HepG2 (cell line): ENCODE results near the gene FEM1B. TPM values are rescaled to one million over a fixed set of nuclear protein-coding genes. Genes with fewer than 3 reads are reported as not detected.

ENCODE experiments used
- ATAC-seq: fragments of 200-7000 bp; cut with Tn5 transposase; 3 replicates; pipeline ENCODE4 v1.9.1; 2020; ENCODE audit warnings: mild to moderate bottlenecking, moderate library complexity
- BruUV-seq: library from RNA; stranded (reverse); fragments of 400-500 nt; replicated peaks from 2 replicates; lab custom pipeline; 2021; lab: Mats Ljungman, UMichigan
- CTCF ChIA-PET: fragments of 300-600 bp; formaldehyde crosslinking; extraction: SDS; loops from one replicate; lab custom pipeline; 2021; ENCODE audit warnings: low total read pairs, inconsistent platforms, low intra/inter-chr PET ratio; lab: Yijun Ruan, JAX
- POLR2A ChIA-PET: fragments of 350-600 bp; sonication (Branson Sonifier 250); formaldehyde crosslinking; loops from one replicate; lab custom pipeline; 2020; ENCODE audit warnings: antibody characterized with exemption, inconsistent platforms; lab: Yijun Ruan, JAX
- DNase-seq: peaks from one replicate; pipeline ENCODE4 v3.0.0-alpha.2; 2015; ENCODE audit warnings: low spot score
- FAIRE-seq: peaks from 3 replicates; lab custom pipeline; 2011; peaks lifted over from hg19 to GRCh38; lab: Jason Lieb, UNC
- H2AFZ ChIP-seq: one replicate; pipeline ENCODE4 v1.6.1; 2011; ENCODE audit warnings: low read length, inconsistent platforms
- H3K27ac ChIP-seq: fragments of 300-600 bp; 3 replicates; pipeline ENCODE4 v1.8.0; 2011; ENCODE audit warnings: mixed run types, mild to moderate bottlenecking, mixed read lengths, low read length, inconsistent platforms; ENCODE audit not compliant: insufficient read depth; ENCODE audit errors: extremely low read length
- H3K27me3 ChIP-seq, 2 experiments: fragments of 200-600 bp in 1 of 2; 2 replicates in 1 of 2; 3 replicates in 1 of 2; pipeline versions ENCODE4 v1.6.0 to v1.8.0; 2011; ENCODE audit warnings: low read length in 2 of 2, mild to moderate bottlenecking in 2 of 2, moderate library complexity in 2 of 2, inconsistent platforms in 1 of 2; ENCODE audit not compliant: insufficient read depth in 2 of 2, control insufficient read depth in 1 of 2
- H3K36me3 ChIP-seq, 2 experiments: fragments of 200-600 bp in 1 of 2; replicated peaks in 1 of 2; 2 replicates in 1 of 2; 3 replicates in 1 of 2; pipeline versions ENCODE4 v1.5.1 to v1.8.0; 2011; ENCODE audit warnings: low read length in 2 of 2, inconsistent platforms in 1 of 2; ENCODE audit not compliant: insufficient read depth in 2 of 2, control insufficient read depth in 1 of 2
- H3K4me1 ChIP-seq: 2 replicates; pipeline ENCODE4 v1.5.1; 2012; ENCODE audit warnings: low read length, inconsistent platforms; ENCODE audit not compliant: insufficient read depth
- H3K4me2 ChIP-seq: 2 replicates; pipeline ENCODE4 v1.6.0; 2011; ENCODE audit warnings: low read depth, low read length, inconsistent platforms
- H3K4me3 ChIP-seq, 3 experiments: fragments of 200-600 bp in 1 of 3; sonication (generic), shearing (Covaris generic) in 1 of 3; replicated peaks in 1 of 3; 2 replicates each; pipeline ENCODE4 v1.5.1; 2011 to 2016; ENCODE audit warnings: low read length in 3 of 3, inconsistent platforms in 2 of 3, low read depth in 2 of 3, mild to moderate bottlenecking in 2 of 3, control low read depth in 1 of 3, mixed read lengths in 1 of 3; ENCODE audit not compliant: insufficient read depth in 1 of 3
- H3K79me2 ChIP-seq: one replicate; pipeline ENCODE4 v1.6.1; 2011; ENCODE audit warnings: low read length, inconsistent platforms; ENCODE audit not compliant: insufficient read depth
- H3K9ac ChIP-seq: 2 replicates; pipeline ENCODE4 v1.6.0; 2011; ENCODE audit warnings: mild to moderate bottlenecking, low read depth, low read length, inconsistent platforms; ENCODE audit not compliant: insufficient read depth
- H3K9me3 ChIP-seq: 2 replicates; pipeline ENCODE4 v1.5.1; 2012; ENCODE audit warnings: mild to moderate bottlenecking, low read length
- H4K20me1 ChIP-seq: 2 replicates; pipeline ENCODE4 v1.6.0; 2011; ENCODE audit warnings: inconsistent platforms, mild to moderate bottlenecking, low read length, moderate library complexity; ENCODE audit not compliant: insufficient read depth
- ZNF431 ChIP-seq: sonication (generic); formaldehyde crosslinking; IDR thresholded peaks from 2 replicates; pipeline ENCODE4 v1.9.0; 2022; ENCODE audit warnings: missing genetic modification reagents, low read depth, mild to moderate bottlenecking, borderline replicate concordance
- WGBS: methylation state at CpG from one replicate; pipeline ENCODE4 v1.1.6; 2017; ENCODE audit warnings: low lambda C conversion rate; 5-methylcytosine and 5-hydroxymethylcytosine counted together
- in situ Hi-C: cut with HindIII; loops from 2 replicates; pipeline ENCODE4 v1.10.0; 2017; ENCODE audit warnings: low pct_unique_long_range_greater_than_20kb; ENCODE audit not compliant: extremely low pct_ligation_motif_present
- intact Hi-C: fragments of 100-400 bp; cut with micrococcal nuclease; formaldehyde crosslinking; loops from one replicate; pipeline ENCODE4 v1.10.0; 2022; ENCODE audit not compliant: unreplicated experiment
- polyA plus RNA-seq, 8 experiments: library from polyadenylated mRNA; depleted of rRNA in 3 of 8; stranded (reverse) in 7 of 8; unstranded in 1 of 8; fragments of >200 nt; fragmentation: Illumina TruSeq in 4 of 8; extraction: Trizol in 4 of 8; gene quantifications; 2 replicates each; pipeline versions ENCODE4 v1.2.1 to v1.2.3, GENCODE V29; 2011 to 2016; ENCODE audit warnings: low read depth in 4 of 8, missing spikeins in 1 of 8, mixed read lengths in 1 of 8; ENCODE audit not compliant: insufficient read depth in 1 of 8
- total RNA-seq, 5 experiments: library from RNA; depleted of rRNA; stranded (reverse); fragments of >200 nt; fragmentation: Illumina TruSeq; extraction: Trizol; gene quantifications; 2 replicates each; pipeline ENCODE4 v1.2.3, GENCODE V29; 2016; ENCODE audit warnings: low read depth in 1 of 5
- TF ChIP-seq, protein P1 (sequence below): sonication (generic); formaldehyde crosslinking; IDR thresholded peaks from 2 replicates; pipeline ENCODE4 v1.5.1; 2020; ENCODE audit warnings: mild to moderate bottlenecking, moderate library complexity, missing genetic modification reagents
- TF ChIP-seq, protein P2 (sequence below): sonication (generic); formaldehyde crosslinking; IDR thresholded peaks from 2 replicates; pipeline ENCODE4 v1.9.0; 2021; ENCODE audit warnings: missing genetic modification reagents, mild to moderate bottlenecking, borderline replicate concordance
- TF ChIP-seq, protein P3 (sequence below): sonication (generic); formaldehyde crosslinking; IDR thresholded peaks from 2 replicates; pipeline ENCODE4 v1.4.0; 2020; ENCODE audit warnings: mild to moderate bottlenecking, missing genetic modification reagents

Gene FEM1B
- total and polyA plus RNA-seq, 2 of the 13 experiments (the other 11 are each of a cell fraction or from before 2014, with no cell fraction given), result 38.1 to 40.0 TPM

DNA sequence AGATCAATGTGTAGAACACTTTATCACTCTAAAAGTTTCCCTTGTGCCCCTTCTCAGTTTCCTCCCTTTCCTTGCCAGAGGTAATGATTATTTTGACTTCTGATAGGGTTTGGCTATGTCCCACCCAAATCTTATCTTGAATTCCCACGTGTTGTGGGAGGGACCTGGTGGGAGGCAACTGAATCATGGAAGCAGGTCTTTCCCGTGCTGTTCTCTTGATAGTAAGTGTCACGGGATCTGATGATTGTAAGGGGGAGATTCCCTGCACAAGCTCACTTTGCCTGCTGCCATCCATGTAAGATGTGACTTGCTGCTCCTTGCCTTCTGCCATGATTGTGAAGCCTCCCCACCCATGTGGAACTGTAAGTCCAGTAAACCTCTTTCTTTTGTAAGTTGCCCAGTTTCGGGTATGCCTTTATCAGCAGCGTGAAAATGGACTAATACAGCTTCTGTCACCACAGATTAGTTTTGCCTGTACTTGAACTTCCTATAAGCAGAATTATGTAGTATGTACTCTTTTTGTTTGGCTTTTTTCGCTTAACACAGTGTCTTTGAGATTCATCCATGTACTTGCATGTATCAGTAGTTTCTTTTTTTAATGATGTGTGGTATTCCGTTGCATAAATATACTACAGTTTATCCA, 7.2 kb downstream of the FEM1B start:
- ChIA-PET CTCF (no interaction called here), POLR2A (no interaction called here)
- Histone ChIP-seq H3K9ac (no peak overlapping the region), H3K4me1 (peaks cover 54% of the 10 kb centered on the region), H4K20me1 (peaks cover 45% of the 10 kb centered on the region), H2AFZ (no peak overlapping the region), H3K9me3 (no peaks in the 10 kb centered on the region), H3K4me3 (no peak overlapping the region), H3K27me3 (no peaks in the 10 kb centered on the region), H3K79me2 (peaks cover 99% of the 10 kb centered on the region), H3K27ac (peak overlapping the region; percentile 61), H3K4me2 (no peak overlapping the region), H3K36me3 (peaks cover 7 to 26% of the 10 kb centered on the region in 2 experiments)
- 91% methylated on average over 7 of the region's 7 CpGs for WGBS
- TF ChIP-seq, protein P1, sequence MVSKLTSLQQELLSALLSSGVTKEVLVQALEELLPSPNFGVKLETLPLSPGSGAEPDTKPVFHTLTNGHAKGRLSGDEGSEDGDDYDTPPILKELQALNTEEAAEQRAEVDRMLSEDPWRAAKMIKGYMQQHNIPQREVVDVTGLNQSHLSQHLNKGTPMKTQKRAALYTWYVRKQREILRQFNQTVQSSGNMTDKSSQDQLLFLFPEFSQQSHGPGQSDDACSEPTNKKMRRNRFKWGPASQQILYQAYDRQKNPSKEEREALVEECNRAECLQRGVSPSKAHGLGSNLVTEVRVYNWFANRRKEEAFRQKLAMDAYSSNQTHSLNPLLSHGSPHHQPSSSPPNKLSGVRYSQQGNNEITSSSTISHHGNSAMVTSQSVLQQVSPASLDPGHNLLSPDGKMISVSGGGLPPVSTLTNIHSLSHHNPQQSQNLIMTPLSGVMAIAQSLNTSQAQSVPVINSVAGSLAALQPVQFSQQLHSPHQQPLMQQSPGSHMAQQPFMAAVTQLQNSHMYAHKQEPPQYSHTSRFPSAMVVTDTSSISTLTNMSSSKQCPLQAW (CRISPR knock-in tag), result no peak
- TF ChIP-seq, protein P2, sequence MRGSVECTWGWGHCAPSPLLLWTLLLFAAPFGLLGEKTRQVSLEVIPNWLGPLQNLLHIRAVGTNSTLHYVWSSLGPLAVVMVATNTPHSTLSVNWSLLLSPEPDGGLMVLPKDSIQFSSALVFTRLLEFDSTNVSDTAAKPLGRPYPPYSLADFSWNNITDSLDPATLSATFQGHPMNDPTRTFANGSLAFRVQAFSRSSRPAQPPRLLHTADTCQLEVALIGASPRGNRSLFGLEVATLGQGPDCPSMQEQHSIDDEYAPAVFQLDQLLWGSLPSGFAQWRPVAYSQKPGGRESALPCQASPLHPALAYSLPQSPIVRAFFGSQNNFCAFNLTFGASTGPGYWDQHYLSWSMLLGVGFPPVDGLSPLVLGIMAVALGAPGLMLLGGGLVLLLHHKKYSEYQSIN, result no peak
- TF ChIP-seq, protein P3, sequence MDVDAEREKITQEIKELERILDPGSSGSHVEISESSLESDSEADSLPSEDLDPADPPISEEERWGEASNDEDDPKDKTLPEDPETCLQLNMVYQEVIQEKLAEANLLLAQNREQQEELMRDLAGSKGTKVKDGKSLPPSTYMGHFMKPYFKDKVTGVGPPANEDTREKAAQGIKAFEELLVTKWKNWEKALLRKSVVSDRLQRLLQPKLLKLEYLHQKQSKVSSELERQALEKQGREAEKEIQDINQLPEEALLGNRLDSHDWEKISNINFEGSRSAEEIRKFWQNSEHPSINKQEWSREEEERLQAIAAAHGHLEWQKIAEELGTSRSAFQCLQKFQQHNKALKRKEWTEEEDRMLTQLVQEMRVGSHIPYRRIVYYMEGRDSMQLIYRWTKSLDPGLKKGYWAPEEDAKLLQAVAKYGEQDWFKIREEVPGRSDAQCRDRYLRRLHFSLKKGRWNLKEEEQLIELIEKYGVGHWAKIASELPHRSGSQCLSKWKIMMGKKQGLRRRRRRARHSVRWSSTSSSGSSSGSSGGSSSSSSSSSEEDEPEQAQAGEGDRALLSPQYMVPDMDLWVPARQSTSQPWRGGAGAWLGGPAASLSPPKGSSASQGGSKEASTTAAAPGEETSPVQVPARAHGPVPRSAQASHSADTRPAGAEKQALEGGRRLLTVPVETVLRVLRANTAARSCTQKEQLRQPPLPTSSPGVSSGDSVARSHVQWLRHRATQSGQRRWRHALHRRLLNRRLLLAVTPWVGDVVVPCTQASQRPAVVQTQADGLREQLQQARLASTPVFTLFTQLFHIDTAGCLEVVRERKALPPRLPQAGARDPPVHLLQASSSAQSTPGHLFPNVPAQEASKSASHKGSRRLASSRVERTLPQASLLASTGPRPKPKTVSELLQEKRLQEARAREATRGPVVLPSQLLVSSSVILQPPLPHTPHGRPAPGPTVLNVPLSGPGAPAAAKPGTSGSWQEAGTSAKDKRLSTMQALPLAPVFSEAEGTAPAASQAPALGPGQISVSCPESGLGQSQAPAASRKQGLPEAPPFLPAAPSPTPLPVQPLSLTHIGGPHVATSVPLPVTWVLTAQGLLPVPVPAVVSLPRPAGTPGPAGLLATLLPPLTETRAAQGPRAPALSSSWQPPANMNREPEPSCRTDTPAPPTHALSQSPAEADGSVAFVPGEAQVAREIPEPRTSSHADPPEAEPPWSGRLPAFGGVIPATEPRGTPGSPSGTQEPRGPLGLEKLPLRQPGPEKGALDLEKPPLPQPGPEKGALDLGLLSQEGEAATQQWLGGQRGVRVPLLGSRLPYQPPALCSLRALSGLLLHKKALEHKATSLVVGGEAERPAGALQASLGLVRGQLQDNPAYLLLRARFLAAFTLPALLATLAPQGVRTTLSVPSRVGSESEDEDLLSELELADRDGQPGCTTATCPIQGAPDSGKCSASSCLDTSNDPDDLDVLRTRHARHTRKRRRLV, result no peak
- TF ChIP-seq ZNF431, result peak; percentile 100
- DNase-seq, result no peak
- no peak for FAIRE-seq
- no TSS peak for BruUV-seq
- in situ Hi-C loops, result no loop called here
- no peak for ATAC-seq
- intact Hi-C loops, result no loop called here
